ENCODE results near the gene NBEA. TPM values are rescaled to one million over a fixed set of nuclear protein-coding genes. Genes with fewer than 3 reads are reported as not detected.

Gene NBEA
- total RNA-seq, 2 experiments from 2014 or later = 0.34 to 0.57 TPM

DNA sequence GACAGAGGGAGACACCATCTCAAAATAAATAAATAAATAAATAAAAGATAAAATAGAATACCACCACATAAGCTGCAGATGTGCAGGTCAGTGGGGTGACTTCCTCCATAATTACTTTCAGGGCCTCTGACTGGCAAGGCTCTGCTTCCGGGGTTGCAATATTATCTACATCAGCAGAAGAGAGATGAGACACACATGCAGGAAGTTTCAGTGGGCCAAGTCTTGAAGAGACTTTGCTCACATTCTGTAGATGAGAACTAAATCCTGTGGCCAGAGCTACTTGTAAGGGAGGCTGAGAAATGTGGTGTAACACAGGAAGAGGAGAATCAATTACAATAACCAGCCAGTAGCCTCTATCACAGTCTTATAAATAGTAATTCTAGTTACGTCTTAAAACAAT is 624.3 kb downstream of the NBEA start:
- H3K4me3 Mint-ChIP-seq = no peak overlapping the region
- H3K9me3 Mint-ChIP-seq (ENCODE audit: insufficient read depth) = no peaks in the 10 kb centered on the region
- H3K27ac Mint-ChIP-seq = no peak overlapping the region
- no peaks in the 10 kb centered on the region for H3K27me3 Mint-ChIP-seq (ENCODE audit: low read depth)
- no peaks in the 10 kb centered on the region for H3K36me3 Mint-ChIP-seq (ENCODE audit: low read depth)
- DNase-seq (no peak), ATAC-seq (no peak)
- ChIA-PET POLR2A (no interaction called here), CTCF (no interaction called here)
- no peaks in the 10 kb centered on the region for H3K4me1 Mint-ChIP-seq (ENCODE audit: low read depth)

DNA sequence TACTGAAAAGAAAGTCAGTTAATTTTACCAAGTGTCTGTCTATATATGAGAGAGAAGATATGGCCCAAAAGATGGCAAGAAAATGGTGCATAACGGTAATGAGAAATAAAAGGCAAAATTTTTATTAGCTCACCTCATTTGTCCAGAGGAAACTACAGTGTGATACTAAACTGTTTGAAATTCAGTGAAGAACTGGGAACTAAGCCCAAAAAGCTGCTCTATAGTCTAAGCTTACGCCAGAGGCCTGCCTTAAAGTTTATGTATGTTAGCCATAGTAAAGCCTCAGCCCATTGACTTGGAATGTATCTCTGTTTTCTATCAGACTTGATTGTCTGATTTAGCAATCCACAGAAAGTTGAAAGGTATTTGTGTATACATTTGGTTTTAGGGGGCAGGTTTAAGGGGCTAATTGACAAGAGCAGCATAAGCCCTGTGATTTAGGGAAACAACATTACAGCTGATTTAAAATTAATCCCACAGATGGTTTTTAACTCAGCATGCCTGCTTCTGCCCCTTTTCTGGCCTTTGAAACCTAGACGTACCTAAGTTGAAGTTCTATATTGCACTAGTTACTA is 625.4 kb downstream of the NBEA start:
- CTCF ChIA-PET = no interaction called here
- no peaks in the 10 kb centered on the region for H3K27me3 Mint-ChIP-seq (ENCODE audit: low read depth)
- H3K36me3 Mint-ChIP-seq (ENCODE audit: low read depth) = no peaks in the 10 kb centered on the region
- POLR2A ChIA-PET = no interaction called here
- ATAC-seq (no peak), DNase-seq (no peak)
- no peak overlapping the region for H3K27ac Mint-ChIP-seq
- no peaks in the 10 kb centered on the region for H3K9me3 Mint-ChIP-seq (ENCODE audit: insufficient read depth)
- H3K4me3 Mint-ChIP-seq = no peak overlapping the region
- no peaks in the 10 kb centered on the region for H3K4me1 Mint-ChIP-seq (ENCODE audit: low read depth)

GRCh38 chr13:35573639-35574038 is 631.6 kb downstream of the NBEA start:
- ChIA-PET POLR2A (no interaction called here), CTCF (no interaction called here)
- Mint-ChIP-seq H3K36me3 (ENCODE audit: low read depth) (no peaks in the 10 kb centered on the region), H3K27me3 (ENCODE audit: low read depth) (no peaks in the 10 kb centered on the region), H3K9me3 (ENCODE audit: insufficient read depth) (no peaks in the 10 kb centered on the region), H3K4me3 (no peak overlapping the region), H3K27ac (no peak overlapping the region), H3K4me1 (ENCODE audit: low read depth) (no peaks in the 10 kb centered on the region)
- no peak for ATAC-seq
- no peak for DNase-seq

DNA sequence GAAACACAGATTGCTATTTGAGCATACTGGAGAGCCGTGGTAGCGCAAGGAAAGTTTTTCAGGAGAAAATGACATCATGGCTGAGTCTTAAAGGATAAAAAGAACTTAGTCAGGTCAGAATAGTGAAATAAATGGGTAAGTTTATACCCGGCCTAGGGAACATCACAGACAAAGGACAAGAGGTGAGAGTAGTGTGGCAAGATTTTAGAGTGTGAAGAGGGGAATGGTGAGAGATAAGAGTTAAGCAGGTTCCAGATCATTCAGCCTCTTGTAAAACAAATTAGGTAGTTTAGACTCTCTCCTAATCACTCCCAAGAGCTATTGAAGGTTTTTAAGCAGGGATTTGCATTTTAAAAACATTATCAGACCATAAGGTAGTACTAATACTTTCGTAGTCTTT is 650.4 kb downstream of the NBEA start:
- DNase-seq (no peak), ATAC-seq (no peak)
- no peaks in the 10 kb centered on the region for H3K9me3 Mint-ChIP-seq (ENCODE audit: insufficient read depth)
- H3K27me3 Mint-ChIP-seq (ENCODE audit: low read depth) = no peaks in the 10 kb centered on the region
- no peak overlapping the region for H3K4me3 Mint-ChIP-seq
- no peaks in the 10 kb centered on the region for H3K4me1 Mint-ChIP-seq (ENCODE audit: low read depth)
- no peaks in the 10 kb centered on the region for H3K36me3 Mint-ChIP-seq (ENCODE audit: low read depth)
- ChIA-PET CTCF (no interaction called here), POLR2A (no interaction called here)
- H3K27ac Mint-ChIP-seq = no peak overlapping the region

GRCh38 chr13:35593651-35594050 is 651.6 kb downstream of the NBEA start:
- Mint-ChIP-seq H3K4me3 (no peak overlapping the region), H3K9me3 (ENCODE audit: insufficient read depth) (no peaks in the 10 kb centered on the region), H3K36me3 (ENCODE audit: low read depth) (no peaks in the 10 kb centered on the region), H3K27ac (no peak overlapping the region), H3K4me1 (ENCODE audit: low read depth) (no peaks in the 10 kb centered on the region), H3K27me3 (ENCODE audit: low read depth) (no peaks in the 10 kb centered on the region)
- DNase-seq (no peak), ATAC-seq (no peak)
- ChIA-PET CTCF (interaction anchor here (0.6 kb wide), 1 partner anchor 8 kb away, joined by 3 read pairs; no protein-coding TSS in a partner anchor), POLR2A (no interaction called here)

DNA sequence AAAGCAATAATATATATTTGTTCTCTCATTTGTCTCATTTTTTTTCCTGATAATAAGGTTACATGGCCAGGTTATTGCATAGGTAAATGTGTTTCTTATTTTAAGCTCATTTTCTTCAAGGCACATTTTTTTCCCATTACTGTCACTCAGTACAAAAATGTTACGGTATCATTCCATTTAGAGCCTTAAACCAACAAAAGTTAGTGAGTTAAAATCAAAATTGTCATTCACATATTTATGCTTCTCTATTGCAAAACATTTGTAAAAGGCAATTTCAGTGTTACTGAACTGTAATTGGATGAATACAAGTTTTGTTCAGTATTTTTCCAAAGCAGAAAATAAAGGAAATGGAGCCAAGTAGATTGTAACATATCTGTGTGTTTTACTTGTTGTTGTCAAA is 652.0 kb downstream of the NBEA start:
- Mint-ChIP-seq H3K4me1 (ENCODE audit: low read depth) (no peaks in the 10 kb centered on the region), H3K36me3 (ENCODE audit: low read depth) (no peaks in the 10 kb centered on the region), H3K27ac (no peak overlapping the region), H3K9me3 (ENCODE audit: insufficient read depth) (no peaks in the 10 kb centered on the region), H3K4me3 (no peak overlapping the region), H3K27me3 (ENCODE audit: low read depth) (no peaks in the 10 kb centered on the region)
- DNase-seq (no peak), ATAC-seq (no peak)
- POLR2A ChIA-PET = no interaction called here
- CTCF ChIA-PET = no interaction called here

DNA sequence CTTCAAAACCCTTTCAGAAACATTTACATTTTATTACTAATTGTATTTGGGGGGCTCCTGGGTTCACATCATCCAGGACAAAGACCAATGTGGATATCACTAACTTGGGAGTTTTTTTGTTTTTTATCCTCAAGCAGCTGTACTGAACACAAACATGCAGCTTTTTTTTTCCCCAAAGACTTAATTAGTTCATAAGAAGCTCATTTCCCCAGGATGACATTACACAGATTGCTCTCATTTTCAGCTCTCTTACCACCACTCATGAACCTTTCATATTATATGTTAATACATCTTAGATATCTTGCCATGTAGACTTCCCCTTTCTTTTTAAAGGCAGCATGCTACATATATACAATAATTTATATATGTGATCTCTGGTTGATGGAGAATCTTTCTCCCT is 653.1 kb downstream of the NBEA start:
- Mint-ChIP-seq H3K9me3 (ENCODE audit: insufficient read depth) (no peaks in the 10 kb centered on the region), H3K27me3 (ENCODE audit: low read depth) (no peaks in the 10 kb centered on the region), H3K4me3 (no peak overlapping the region), H3K36me3 (ENCODE audit: low read depth) (no peaks in the 10 kb centered on the region), H3K27ac (no peak overlapping the region), H3K4me1 (ENCODE audit: low read depth) (no peaks in the 10 kb centered on the region)
- ChIA-PET POLR2A (no interaction called here), CTCF (no interaction called here)
- DNase-seq (no peak), ATAC-seq (no peak)

GRCh38 chr13:35596321-35597030 is 654.4 kb downstream of the NBEA start:
- ChIA-PET POLR2A (no interaction called here), CTCF (no interaction called here)
- Mint-ChIP-seq H3K27me3 (ENCODE audit: low read depth) (no peaks in the 10 kb centered on the region), H3K36me3 (ENCODE audit: low read depth) (no peaks in the 10 kb centered on the region), H3K4me3 (no peak overlapping the region), H3K4me1 (ENCODE audit: low read depth) (no peaks in the 10 kb centered on the region), H3K9me3 (ENCODE audit: insufficient read depth) (no peaks in the 10 kb centered on the region), H3K27ac (no peak overlapping the region)
- DNase-seq (no peak), ATAC-seq (no peak)

DNA sequence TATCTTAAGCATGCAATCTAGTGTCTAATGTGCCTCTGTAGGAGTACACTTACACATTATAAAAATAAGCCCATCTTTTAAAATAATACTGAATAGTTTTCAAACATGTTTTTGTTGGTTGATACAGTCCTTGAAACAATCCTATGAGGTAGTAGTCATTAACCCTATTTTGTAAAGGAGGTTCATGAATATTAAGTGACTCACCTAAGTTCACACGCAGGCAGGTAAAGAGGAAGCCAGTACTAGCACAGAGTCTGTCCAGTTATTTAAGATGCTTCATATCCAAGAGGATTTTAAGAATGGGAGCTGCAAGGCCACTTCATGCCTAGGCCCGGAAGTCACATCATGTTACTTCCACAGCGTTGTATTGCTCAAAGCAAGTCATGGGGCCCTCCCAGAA is 655.4 kb downstream of the NBEA start:
- no peaks in the 10 kb centered on the region for H3K36me3 Mint-ChIP-seq (ENCODE audit: low read depth)
- H3K4me3 Mint-ChIP-seq = no peak overlapping the region
- DNase-seq (no peak), ATAC-seq (no peak)
- no peaks in the 10 kb centered on the region for H3K27me3 Mint-ChIP-seq (ENCODE audit: low read depth)
- no peak overlapping the region for H3K27ac Mint-ChIP-seq
- CTCF ChIA-PET = no interaction called here
- H3K9me3 Mint-ChIP-seq (ENCODE audit: insufficient read depth) = no peaks in the 10 kb centered on the region
- H3K4me1 Mint-ChIP-seq (ENCODE audit: low read depth) = no peaks in the 10 kb centered on the region
- POLR2A ChIA-PET = no interaction called here

DNA sequence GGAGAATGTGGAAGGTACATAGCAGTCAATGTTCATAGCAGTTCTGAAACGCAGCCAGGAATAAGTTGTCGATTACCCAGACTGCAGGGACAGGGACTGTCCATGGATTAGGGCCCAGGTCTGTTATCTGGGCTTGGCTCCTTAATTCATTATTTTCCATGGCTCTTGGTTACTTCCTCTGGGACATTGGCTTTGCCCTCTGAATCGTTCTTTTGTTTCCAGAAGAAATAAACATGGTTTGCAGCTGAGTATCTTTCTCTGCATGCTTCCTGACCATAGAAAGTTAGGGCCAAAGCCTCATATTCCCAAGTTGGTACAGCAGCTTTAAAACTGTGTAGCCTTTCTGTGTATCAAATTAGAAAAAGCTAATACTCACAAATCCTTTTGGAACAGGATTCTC is 656.2 kb downstream of the NBEA start:
- no peaks in the 10 kb centered on the region for H3K9me3 Mint-ChIP-seq (ENCODE audit: insufficient read depth)
- ATAC-seq (no peak), DNase-seq (no peak)
- ChIA-PET POLR2A (no interaction called here), CTCF (no interaction called here)
- no peaks in the 10 kb centered on the region for H3K27me3 Mint-ChIP-seq (ENCODE audit: low read depth)
- H3K4me1 Mint-ChIP-seq (ENCODE audit: low read depth) = no peaks in the 10 kb centered on the region
- no peak overlapping the region for H3K27ac Mint-ChIP-seq
- H3K36me3 Mint-ChIP-seq (ENCODE audit: low read depth) = no peaks in the 10 kb centered on the region
- no peak overlapping the region for H3K4me3 Mint-ChIP-seq

GRCh38 chr13:35598790-35599369 is 656.8 kb downstream of the NBEA start:
- ChIA-PET POLR2A (no interaction called here), CTCF (no interaction called here)
- no peaks in the 10 kb centered on the region for H3K4me1 Mint-ChIP-seq (ENCODE audit: low read depth)
- H3K9me3 Mint-ChIP-seq (ENCODE audit: insufficient read depth) = no peaks in the 10 kb centered on the region
- no peak overlapping the region for H3K4me3 Mint-ChIP-seq
- H3K36me3 Mint-ChIP-seq (ENCODE audit: low read depth) = no peaks in the 10 kb centered on the region
- no peak for ATAC-seq
- H3K27me3 Mint-ChIP-seq (ENCODE audit: low read depth) = no peaks in the 10 kb centered on the region
- no peak overlapping the region for H3K27ac Mint-ChIP-seq
- DNase-seq = no peak

GRCh38 chr13:35599384-35599783 is 657.3 kb downstream of the NBEA start:
- Mint-ChIP-seq H3K4me3 (no peak overlapping the region), H3K27me3 (ENCODE audit: low read depth) (no peaks in the 10 kb centered on the region), H3K4me1 (ENCODE audit: low read depth) (no peaks in the 10 kb centered on the region), H3K27ac (no peak overlapping the region), H3K36me3 (ENCODE audit: low read depth) (no peaks in the 10 kb centered on the region), H3K9me3 (ENCODE audit: insufficient read depth) (no peaks in the 10 kb centered on the region)
- no peak for DNase-seq
- POLR2A ChIA-PET = no interaction called here
- no peak for ATAC-seq
- CTCF ChIA-PET = no interaction called here

GRCh38 chr13:35600137-35600536 is 658.1 kb downstream of the NBEA start:
- no peaks in the 10 kb centered on the region for H3K9me3 Mint-ChIP-seq (ENCODE audit: insufficient read depth)
- CTCF ChIA-PET = no interaction called here

More at GRCh38 chr13:35600137-35600536, 658.1 kb downstream of the NBEA start:
- Mint-ChIP-seq H3K36me3 (ENCODE audit: low read depth) (no peaks in the 10 kb centered on the region), H3K27ac (no peak overlapping the region), H3K4me1 (ENCODE audit: low read depth) (no peaks in the 10 kb centered on the region), H3K27me3 (ENCODE audit: low read depth) (no peaks in the 10 kb centered on the region), H3K4me3 (no peak overlapping the region)
- no peak for DNase-seq
- POLR2A ChIA-PET = interaction anchor here (0.6 kb wide), 1 partner anchor 1542 kb away, joined by 3 read pairs; no protein-coding TSS in a partner anchor
- ATAC-seq = no peak
